DOHH2 (cell line): Measurements from ENCODE around the gene CR1.
"Not testable (repeated sequence)": the region's sequence is repeated elsewhere in the genome, so short reads cannot be mapped to it uniquely, and the experiment has no call there.

ENCODE experiments used
- H3F3A ChIP-seq: fragments of 200-600 bp; sonication (generic), shearing (Covaris generic); 2 replicates; pipeline ENCODE4 v1.6.0; 2016; ENCODE audit warnings: antibody characterized with exemption, mild to moderate bottlenecking; ENCODE audit not compliant: control insufficient read depth, insufficient read depth
- H3K27ac ChIP-seq: fragments of 200-600 bp; sonication (generic); 2 replicates; pipeline ENCODE4 v1.5.1; 2014; ENCODE audit warnings: low read depth, mild to moderate bottlenecking, low read length, moderate library complexity
- H3K27me3 ChIP-seq: fragments of 200-600 bp; sonication (generic); 2 replicates; pipeline ENCODE4 v1.6.1; 2014; ENCODE audit warnings: mild to moderate bottlenecking, low read length, mixed read lengths; ENCODE audit not compliant: control insufficient read depth
- H3K36me3 ChIP-seq: fragments of 200-600 bp; sonication (generic); 2 replicates; pipeline ENCODE4 v1.6.1; 2014; ENCODE audit warnings: mild to moderate bottlenecking, low read length, moderate library complexity, mixed read lengths; ENCODE audit not compliant: control insufficient read depth
- H3K4me1 ChIP-seq: fragments of 200-600 bp; sonication (generic); 2 replicates; pipeline ENCODE4 v1.6.1; 2014; ENCODE audit warnings: mild to moderate bottlenecking, low read length, mixed read lengths; ENCODE audit not compliant: control insufficient read depth
- H3K4me2 ChIP-seq: fragments of 200-600 bp; sonication (generic); 2 replicates; pipeline ENCODE4 v1.6.0; 2014; ENCODE audit warnings: mild to moderate bottlenecking, low read length, moderate library complexity
- H3K4me3 ChIP-seq: fragments of 200-600 bp; sonication (generic); 2 replicates; pipeline ENCODE4 v1.5.1; 2014; ENCODE audit warnings: mild to moderate bottlenecking, low read length, mixed read lengths
- H3K79me2 ChIP-seq: fragments of 200-600 bp; sonication (generic); 2 replicates; pipeline ENCODE4 v1.6.1; 2014; ENCODE audit warnings: mild to moderate bottlenecking, low read length, mixed read lengths; ENCODE audit not compliant: control insufficient read depth
- H3K9me2 ChIP-seq: fragments of 200-600 bp; sonication (generic); replicated peaks from 2 replicates; pipeline ENCODE4 v1.6.1; 2014; ENCODE audit warnings: mild to moderate bottlenecking, low read length, mixed read lengths; ENCODE audit not compliant: control insufficient read depth
- H3K9me3 ChIP-seq: fragments of 200-600 bp; sonication (generic); 2 replicates; pipeline ENCODE4 v1.6.1; 2014; ENCODE audit warnings: antibody characterized with exemption, low read length, mixed read lengths; ENCODE audit not compliant: control insufficient read depth, insufficient read depth
- H4K20me1 ChIP-seq: fragments of 200-600 bp; sonication (generic); 2 replicates; pipeline ENCODE4 v1.6.0; 2014; ENCODE audit warnings: low read depth, mild to moderate bottlenecking, antibody characterized with exemption, low read length, moderate library complexity; ENCODE audit not compliant: control insufficient read depth, insufficient read depth
- CTCF ChIP-seq: fragments of 200-600 bp; sonication (generic); IDR thresholded peaks from one replicate; pipeline ENCODE4 v1.5.1; 2014; ENCODE audit warnings: antibody characterized with exemption, mild to moderate bottlenecking, low read depth, low read length; ENCODE audit not compliant: poor library complexity, severe bottlenecking
- EZH2phosphoT487 ChIP-seq: fragments of 200-600 bp; sonication (generic); IDR thresholded peaks from 2 replicates; pipeline ENCODE4 v1.6.1; 2017; ENCODE audit warnings: borderline replicate concordance, mild to moderate bottlenecking, antibody characterized with exemption, low read length, moderate library complexity, mixed read lengths

The CR1 gene

GRCh38 chr1:207658904-207659485 is 163.0 kb downstream of the CR1 start:
- H3K9me2 ChIP-seq: no peaks in the 10 kb centered on the region
- TF ChIP-seq EZH2phosphoT487 (no peak), CTCF (no peak)
- H3K36me3 ChIP-seq: no peaks in the 10 kb centered on the region
- no peak overlapping the region for H3K4me3 ChIP-seq
- H3K27ac ChIP-seq: no peak overlapping the region
- H3K4me2 ChIP-seq: no peak overlapping the region
- no peaks in the 10 kb centered on the region for H4K20me1 ChIP-seq
- H3K27me3 ChIP-seq: no peaks in the 10 kb centered on the region; the same call in 1 of the 2 replicates
- no peaks in the 10 kb centered on the region for H3K9me3 ChIP-seq
- no peaks in the 10 kb centered on the region for H3K79me2 ChIP-seq
- no peaks in the 10 kb centered on the region for H3K4me1 ChIP-seq
- no peaks in the 10 kb centered on the region for H3F3A ChIP-seq

GRCh38 chr1:207659545-207660153 is 163.7 kb downstream of the CR1 start:
- no peak overlapping the region for H3K27ac ChIP-seq
- H3K4me3 ChIP-seq: no peak overlapping the region
- no peak overlapping the region for H3K4me2 ChIP-seq
- H4K20me1 ChIP-seq: no peaks in the 10 kb centered on the region
- no peaks in the 10 kb centered on the region for H3K79me2 ChIP-seq
- H3K9me3 ChIP-seq: no peaks in the 10 kb centered on the region
- no peaks in the 10 kb centered on the region; the same call in 1 of the 2 replicates for H3K27me3 ChIP-seq
- no peaks in the 10 kb centered on the region for H3F3A ChIP-seq
- no peaks in the 10 kb centered on the region for H3K4me1 ChIP-seq
- H3K36me3 ChIP-seq: no peaks in the 10 kb centered on the region
- no peak for TF ChIP-seq CTCF
- TF ChIP-seq EZH2phosphoT487: no peak
- H3K9me2 ChIP-seq: no peaks in the 10 kb centered on the region

GRCh38 chr1:207661420-207661819 is 165.5 kb downstream of the CR1 start:
- H3K4me2 ChIP-seq, H3K79me2 ChIP-seq, H3K27me3 ChIP-seq, H3K27ac ChIP-seq, H3F3A ChIP-seq, H4K20me1 ChIP-seq, H3K9me2 ChIP-seq, H3K4me1 ChIP-seq, H3K4me3 ChIP-seq, H3K36me3 ChIP-seq, H3K9me3 ChIP-seq: not testable (repeated sequence)

GRCh38 chr1:207666342-207666741 is 170.4 kb downstream of the CR1 start:
- H3K27ac ChIP-seq: no peak overlapping the region
- H3F3A ChIP-seq: no peaks in the 10 kb centered on the region
- H3K4me2 ChIP-seq: no peak overlapping the region
- no peaks in the 10 kb centered on the region for H3K79me2 ChIP-seq
- peaks cover 34% of the 10 kb centered on the region for H3K27me3 ChIP-seq
- no peaks in the 10 kb centered on the region for H3K36me3 ChIP-seq
- H3K9me3 ChIP-seq: no peaks in the 10 kb centered on the region; the same call in 1 of the 2 replicates
- no peak for TF ChIP-seq CTCF
- no peak for TF ChIP-seq EZH2phosphoT487
- H4K20me1 ChIP-seq: no peaks in the 10 kb centered on the region
- H3K4me1 ChIP-seq: peaks cover 18% of the 10 kb centered on the region
- H3K9me2 ChIP-seq: no peaks in the 10 kb centered on the region
- no peak overlapping the region for H3K4me3 ChIP-seq
